SK-N-MC (cell line): ENCODE results near the gene SEPTIN11.

ENCODE experiments used
- EZH2 ChIP-seq: fragments of 200-600 bp; sonication (generic); IDR thresholded peaks from one replicate; pipeline ENCODE4 v1.6.1; 2017; ENCODE audit warnings: antibody characterized with exemption
- POLR2AphosphoS5 ChIP-seq: IDR thresholded peaks from 2 replicates; pipeline ENCODE4 v1.6.1; 2012; ENCODE audit warnings: mild to moderate bottlenecking, low read depth, low read length, borderline replicate concordance

DNA sequence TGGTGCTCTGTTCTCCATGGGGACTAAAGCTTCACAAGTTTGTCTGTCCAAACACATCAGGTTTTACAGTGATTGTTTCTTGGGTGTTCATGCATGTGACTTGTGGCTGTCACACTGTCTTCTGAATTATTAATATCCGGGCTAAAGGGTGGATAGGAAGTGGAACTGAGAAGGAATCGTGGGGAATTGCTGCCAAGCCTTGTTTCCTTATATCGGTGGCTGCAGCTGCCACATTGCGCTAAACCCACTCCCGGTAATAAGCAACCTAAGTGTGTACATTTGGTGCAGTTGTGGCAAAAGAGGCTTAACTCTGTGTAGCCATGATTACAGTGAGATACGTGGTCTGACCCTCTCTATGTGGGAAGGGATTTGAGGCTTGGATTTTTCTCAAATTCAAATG is 30.7 kb downstream of the SEPTIN11 start:
- TF ChIP-seq EZH2 (no peak), POLR2AphosphoS5 (no peak)
